Right lobe of liver (tissue), 4 donors: ENCODE results near the gene GNAQ.

Experiments
- POLR2A ChIP-seq: fragments of 450-650 bp; IDR thresholded peaks from one replicate; pipeline ENCODE4 v1.6.1; 2017; ENCODE audit warnings: antibody characterized with exemption, mild to moderate bottlenecking
- TF ChIP-seq, protein P1 (sequence below), 4 donors: fragments of 200-600 bp in 3 of 4; fragments of 450-650 bp in 1 of 4; IDR thresholded peaks; one replicate each; pipeline versions ENCODE4 v1.5.1 to v1.8.0; 2016 to 2022; ENCODE audit warnings: antibody characterized with exemption in 4 of 4, mild to moderate bottlenecking in 2 of 4
- donor health status: DM: no; HTN: no; CAD: no.
- donor health status: DM: no; HTN: no; CAD: no.
- donor health status: DM: no; HTN: yes; CAD: no.

DNA sequence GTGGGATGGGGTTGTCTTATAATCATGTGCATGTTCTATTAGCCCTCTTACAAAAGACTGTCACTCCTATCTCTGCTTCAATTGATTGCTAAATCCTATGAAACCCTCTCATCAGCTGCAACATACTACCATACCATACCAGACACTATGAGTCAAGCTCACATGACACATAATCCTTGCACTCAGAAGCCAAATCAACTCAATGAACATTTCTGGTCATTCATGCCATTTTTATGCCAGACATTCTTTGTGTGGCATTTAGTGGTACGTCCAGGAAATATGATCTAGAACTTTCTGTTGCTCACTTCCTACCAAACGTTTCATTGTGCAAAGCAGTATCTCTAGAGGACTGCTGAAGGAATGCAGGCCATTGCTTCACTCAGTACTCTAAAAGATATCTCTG, 224.3 kb downstream of the GNAQ start:
- no peak for TF ChIP-seq POLR2A
- TF ChIP-seq, protein P1, sequence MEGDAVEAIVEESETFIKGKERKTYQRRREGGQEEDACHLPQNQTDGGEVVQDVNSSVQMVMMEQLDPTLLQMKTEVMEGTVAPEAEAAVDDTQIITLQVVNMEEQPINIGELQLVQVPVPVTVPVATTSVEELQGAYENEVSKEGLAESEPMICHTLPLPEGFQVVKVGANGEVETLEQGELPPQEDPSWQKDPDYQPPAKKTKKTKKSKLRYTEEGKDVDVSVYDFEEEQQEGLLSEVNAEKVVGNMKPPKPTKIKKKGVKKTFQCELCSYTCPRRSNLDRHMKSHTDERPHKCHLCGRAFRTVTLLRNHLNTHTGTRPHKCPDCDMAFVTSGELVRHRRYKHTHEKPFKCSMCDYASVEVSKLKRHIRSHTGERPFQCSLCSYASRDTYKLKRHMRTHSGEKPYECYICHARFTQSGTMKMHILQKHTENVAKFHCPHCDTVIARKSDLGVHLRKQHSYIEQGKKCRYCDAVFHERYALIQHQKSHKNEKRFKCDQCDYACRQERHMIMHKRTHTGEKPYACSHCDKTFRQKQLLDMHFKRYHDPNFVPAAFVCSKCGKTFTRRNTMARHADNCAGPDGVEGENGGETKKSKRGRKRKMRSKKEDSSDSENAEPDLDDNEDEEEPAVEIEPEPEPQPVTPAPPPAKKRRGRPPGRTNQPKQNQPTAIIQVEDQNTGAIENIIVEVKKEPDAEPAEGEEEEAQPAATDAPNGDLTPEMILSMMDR (IDR thresholded peaks at IDR 0.05): no peak
